HepG2 (cell line): ENCODE results near the gene RPS6KL1. TPM values are rescaled to one million over a fixed set of nuclear protein-coding genes. Genes with fewer than 3 reads are reported as not detected.

ENCODE experiments used
- DNMT3B ChIP-seq: conservative IDR thresholded peaks from 2 replicates; pipeline ENCODE4 v1.6.1; 2016; ENCODE audit warnings: missing biosample characterization, control low read depth
- GABPB1 ChIP-seq: IDR thresholded peaks from 2 replicates; pipeline ENCODE4 v1.6.1; 2016; ENCODE audit warnings: mild to moderate bottlenecking, missing genetic modification reagents, moderate library complexity, missing compliant biosample characterization
- HNRNPH1 ChIP-seq: fragments of 200-400 bp; formaldehyde crosslinking; optimal IDR thresholded peaks from 2 replicates; pipeline ENCODE3; 2017; ENCODE audit warnings: mild to moderate bottlenecking, low read depth, low read length
- KLF13 ChIP-seq: sonication (generic); formaldehyde crosslinking; IDR thresholded peaks from 2 replicates; pipeline ENCODE4 v1.4.0; 2020; ENCODE audit warnings: mild to moderate bottlenecking, missing genetic modification reagents
- NKX3-1 ChIP-seq: sonication (generic); formaldehyde crosslinking; IDR thresholded peaks from 2 replicates; pipeline ENCODE4 v1.5.0; 2020; ENCODE audit warnings: missing genetic modification reagents
- NR2F2 ChIP-seq: IDR thresholded peaks from 2 replicates; pipeline ENCODE4 v1.6.1; 2012; ENCODE audit warnings: low read depth, inconsistent platforms, borderline replicate concordance
- ZBTB38 ChIP-seq: sonication (generic); formaldehyde crosslinking; IDR thresholded peaks from 2 replicates; pipeline ENCODE4 v1.5.1; 2020; ENCODE audit warnings: mild to moderate bottlenecking, missing genetic modification reagents
- ZFY ChIP-seq: sonication (generic); formaldehyde crosslinking; IDR thresholded peaks from 2 replicates; pipeline ENCODE4 v1.4.0; 2020; ENCODE audit warnings: missing genetic modification reagents
- ZNF160 ChIP-seq: sonication (generic); formaldehyde crosslinking; IDR thresholded peaks from 2 replicates; pipeline ENCODE4 v1.8.0; 2022; ENCODE audit warnings: mild to moderate bottlenecking, inconsistent platforms, missing genetic modification reagents
- ZNF562 ChIP-seq: sonication (generic); formaldehyde crosslinking; IDR thresholded peaks from 2 replicates; pipeline ENCODE4 v1.8.0; 2022; ENCODE audit warnings: missing genetic modification reagents, borderline replicate concordance
- polyA plus RNA-seq, 8 experiments: library from polyadenylated mRNA; depleted of rRNA in 3 of 8; stranded (reverse) in 7 of 8; unstranded in 1 of 8; fragments of >200 nt; fragmentation: Illumina TruSeq in 4 of 8; extraction: Trizol in 4 of 8; gene quantifications; 2 replicates each; pipeline versions ENCODE4 v1.2.1 to v1.2.3, GENCODE V29; 2011 to 2016; ENCODE audit warnings: low read depth in 4 of 8, missing spikeins in 1 of 8, mixed read lengths in 1 of 8; ENCODE audit not compliant: insufficient read depth in 1 of 8
- total RNA-seq, 5 experiments: library from RNA; depleted of rRNA; stranded (reverse); fragments of >200 nt; fragmentation: Illumina TruSeq; extraction: Trizol; gene quantifications; 2 replicates each; pipeline ENCODE4 v1.2.3, GENCODE V29; 2016; ENCODE audit warnings: low read depth in 1 of 5
- TF ChIP-seq, protein P1 (sequence below): sonication (generic); formaldehyde crosslinking; IDR thresholded peaks from 2 replicates; pipeline ENCODE4 v1.9.0; 2021; ENCODE audit warnings: mild to moderate bottlenecking, missing genetic modification reagents
- TF ChIP-seq, protein P2 (sequence below): IDR thresholded peaks from 2 replicates; pipeline ENCODE4 v1.6.1; 2012; ENCODE audit warnings: low read length, improper control_type of control experiment
- TF ChIP-seq, protein P3 (sequence below): sonication (generic); formaldehyde crosslinking; IDR thresholded peaks from 2 replicates; pipeline ENCODE4 v1.8.1; 2023; ENCODE audit warnings: mild to moderate bottlenecking, inconsistent platforms, moderate library complexity, missing genetic modification reagents, borderline replicate concordance
- TF ChIP-seq, protein P4 (sequence below): sonication (generic); formaldehyde crosslinking; conservative IDR thresholded peaks from 2 replicates; pipeline ENCODE4 v1.8.0; 2022; ENCODE audit warnings: low read depth, missing genetic modification reagents
- TF ChIP-seq, protein P5 (sequence below): sonication (generic); formaldehyde crosslinking; IDR thresholded peaks from 2 replicates; pipeline ENCODE4 v1.8.0; 2022; ENCODE audit warnings: missing genetic modification reagents, mild to moderate bottlenecking, inconsistent platforms, borderline replicate concordance

Gene RPS6KL1
- total and polyA plus RNA-seq, 2 of the 13 experiments (the other 11 are each of a cell fraction or from before 2014, with no cell fraction given), result 6.5 to 11.5 TPM

DNA sequence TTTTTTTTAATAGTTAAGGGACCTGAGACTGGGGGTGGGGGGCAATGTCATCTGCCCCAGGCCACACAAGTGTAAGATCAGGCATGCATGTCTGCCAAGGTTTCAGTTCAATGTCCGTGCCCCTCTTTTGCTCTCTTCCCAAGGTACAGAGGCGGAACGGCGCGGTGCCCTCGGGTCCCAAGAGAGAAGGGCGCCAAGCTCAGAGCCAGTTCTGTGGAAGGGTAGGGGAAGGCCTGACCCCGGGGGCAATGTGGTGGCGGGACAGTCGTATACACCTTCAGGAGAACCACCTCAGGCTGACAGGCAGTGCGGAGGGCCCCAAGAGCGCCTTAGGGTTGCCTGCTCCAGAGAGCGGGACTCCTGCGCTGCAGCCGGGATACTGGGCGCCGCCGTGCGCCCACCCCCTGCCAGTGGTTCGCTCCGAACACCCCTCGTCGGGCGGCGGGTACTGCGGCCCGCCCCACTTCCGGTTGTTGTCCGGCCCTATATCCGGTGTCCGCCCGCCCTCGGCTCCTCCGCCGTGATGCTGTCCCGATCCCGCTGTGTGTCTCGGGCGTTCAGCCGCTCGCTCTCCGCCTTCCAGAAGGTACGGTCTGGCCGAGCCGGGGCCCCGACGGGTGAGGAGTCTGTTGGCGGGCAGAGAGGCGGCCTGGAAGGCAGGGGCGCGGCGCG, 41.5 kb downstream of the RPS6KL1 start, which contains the start of gene DLST (continued):
- TF ChIP-seq, protein P1, sequence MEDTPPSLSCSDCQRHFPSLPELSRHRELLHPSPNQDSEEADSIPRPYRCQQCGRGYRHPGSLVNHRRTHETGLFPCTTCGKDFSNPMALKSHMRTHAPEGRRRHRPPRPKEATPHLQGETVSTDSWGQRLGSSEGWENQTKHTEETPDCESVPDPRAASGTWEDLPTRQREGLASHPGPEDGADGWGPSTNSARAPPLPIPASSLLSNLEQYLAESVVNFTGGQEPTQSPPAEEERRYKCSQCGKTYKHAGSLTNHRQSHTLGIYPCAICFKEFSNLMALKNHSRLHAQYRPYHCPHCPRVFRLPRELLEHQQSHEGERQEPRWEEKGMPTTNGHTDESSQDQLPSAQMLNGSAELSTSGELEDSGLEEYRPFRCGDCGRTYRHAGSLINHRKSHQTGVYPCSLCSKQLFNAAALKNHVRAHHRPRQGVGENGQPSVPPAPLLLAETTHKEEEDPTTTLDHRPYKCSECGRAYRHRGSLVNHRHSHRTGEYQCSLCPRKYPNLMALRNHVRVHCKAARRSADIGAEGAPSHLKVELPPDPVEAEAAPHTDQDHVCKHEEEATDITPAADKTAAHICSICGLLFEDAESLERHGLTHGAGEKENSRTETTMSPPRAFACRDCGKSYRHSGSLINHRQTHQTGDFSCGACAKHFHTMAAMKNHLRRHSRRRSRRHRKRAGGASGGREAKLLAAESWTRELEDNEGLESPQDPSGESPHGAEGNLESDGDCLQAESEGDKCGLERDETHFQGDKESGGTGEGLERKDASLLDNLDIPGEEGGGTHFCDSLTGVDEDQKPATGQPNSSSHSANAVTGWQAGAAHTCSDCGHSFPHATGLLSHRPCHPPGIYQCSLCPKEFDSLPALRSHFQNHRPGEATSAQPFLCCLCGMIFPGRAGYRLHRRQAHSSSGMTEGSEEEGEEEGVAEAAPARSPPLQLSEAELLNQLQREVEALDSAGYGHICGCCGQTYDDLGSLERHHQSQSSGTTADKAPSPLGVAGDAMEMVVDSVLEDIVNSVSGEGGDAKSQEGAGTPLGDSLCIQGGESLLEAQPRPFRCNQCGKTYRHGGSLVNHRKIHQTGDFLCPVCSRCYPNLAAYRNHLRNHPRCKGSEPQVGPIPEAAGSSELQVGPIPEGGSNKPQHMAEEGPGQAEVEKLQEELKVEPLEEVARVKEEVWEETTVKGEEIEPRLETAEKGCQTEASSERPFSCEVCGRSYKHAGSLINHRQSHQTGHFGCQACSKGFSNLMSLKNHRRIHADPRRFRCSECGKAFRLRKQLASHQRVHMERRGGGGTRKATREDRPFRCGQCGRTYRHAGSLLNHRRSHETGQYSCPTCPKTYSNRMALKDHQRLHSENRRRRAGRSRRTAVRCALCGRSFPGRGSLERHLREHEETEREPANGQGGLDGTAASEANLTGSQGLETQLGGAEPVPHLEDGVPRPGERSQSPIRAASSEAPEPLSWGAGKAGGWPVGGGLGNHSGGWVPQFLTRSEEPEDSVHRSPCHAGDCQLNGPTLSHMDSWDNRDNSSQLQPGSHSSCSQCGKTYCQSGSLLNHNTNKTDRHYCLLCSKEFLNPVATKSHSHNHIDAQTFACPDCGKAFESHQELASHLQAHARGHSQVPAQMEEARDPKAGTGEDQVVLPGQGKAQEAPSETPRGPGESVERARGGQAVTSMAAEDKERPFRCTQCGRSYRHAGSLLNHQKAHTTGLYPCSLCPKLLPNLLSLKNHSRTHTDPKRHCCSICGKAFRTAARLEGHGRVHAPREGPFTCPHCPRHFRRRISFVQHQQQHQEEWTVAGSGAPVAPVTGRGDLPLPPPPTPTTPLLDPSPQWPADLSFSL (CRISPR knock-in tag), result no peak
- TF ChIP-seq ZFY (CRISPR knock-in tag) (peak; percentile 94), HNRNPH1 (no peak), ZBTB38 (peak; percentile 51; the same call in 1 of the 2 replicates), NKX3-1 (CRISPR knock-in tag) (no peak), ZNF160 (CRISPR knock-in tag) (no peak), KLF13 (0 out of 2 replicates have a peak, but pooled peaks have one; percentile 49), GABPB1 (CRISPR knock-in tag) (peak; percentile 99), ZNF562 (CRISPR knock-in tag) (no peak), DNMT3B (CRISPR knock-in tag) (no peak; the same call in 1 of the 2 replicates), NR2F2 (peak; percentile 25; the same call in 1 of the 2 replicates)
- TF ChIP-seq, protein P2, sequence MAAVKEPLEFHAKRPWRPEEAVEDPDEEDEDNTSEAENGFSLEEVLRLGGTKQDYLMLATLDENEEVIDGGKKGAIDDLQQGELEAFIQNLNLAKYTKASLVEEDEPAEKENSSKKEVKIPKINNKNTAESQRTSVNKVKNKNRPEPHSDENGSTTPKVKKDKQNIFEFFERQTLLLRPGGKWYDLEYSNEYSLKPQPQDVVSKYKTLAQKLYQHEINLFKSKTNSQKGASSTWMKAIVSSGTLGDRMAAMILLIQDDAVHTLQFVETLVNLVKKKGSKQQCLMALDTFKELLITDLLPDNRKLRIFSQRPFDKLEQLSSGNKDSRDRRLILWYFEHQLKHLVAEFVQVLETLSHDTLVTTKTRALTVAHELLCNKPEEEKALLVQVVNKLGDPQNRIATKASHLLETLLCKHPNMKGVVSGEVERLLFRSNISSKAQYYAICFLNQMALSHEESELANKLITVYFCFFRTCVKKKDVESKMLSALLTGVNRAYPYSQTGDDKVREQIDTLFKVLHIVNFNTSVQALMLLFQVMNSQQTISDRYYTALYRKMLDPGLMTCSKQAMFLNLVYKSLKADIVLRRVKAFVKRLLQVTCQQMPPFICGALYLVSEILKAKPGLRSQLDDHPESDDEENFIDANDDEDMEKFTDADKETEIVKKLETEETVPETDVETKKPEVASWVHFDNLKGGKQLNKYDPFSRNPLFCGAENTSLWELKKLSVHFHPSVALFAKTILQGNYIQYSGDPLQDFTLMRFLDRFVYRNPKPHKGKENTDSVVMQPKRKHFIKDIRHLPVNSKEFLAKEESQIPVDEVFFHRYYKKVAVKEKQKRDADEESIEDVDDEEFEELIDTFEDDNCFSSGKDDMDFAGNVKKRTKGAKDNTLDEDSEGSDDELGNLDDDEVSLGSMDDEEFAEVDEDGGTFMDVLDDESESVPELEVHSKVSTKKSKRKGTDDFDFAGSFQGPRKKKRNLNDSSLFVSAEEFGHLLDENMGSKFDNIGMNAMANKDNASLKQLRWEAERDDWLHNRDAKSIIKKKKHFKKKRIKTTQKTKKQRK, result no peak
- TF ChIP-seq, protein P3, sequence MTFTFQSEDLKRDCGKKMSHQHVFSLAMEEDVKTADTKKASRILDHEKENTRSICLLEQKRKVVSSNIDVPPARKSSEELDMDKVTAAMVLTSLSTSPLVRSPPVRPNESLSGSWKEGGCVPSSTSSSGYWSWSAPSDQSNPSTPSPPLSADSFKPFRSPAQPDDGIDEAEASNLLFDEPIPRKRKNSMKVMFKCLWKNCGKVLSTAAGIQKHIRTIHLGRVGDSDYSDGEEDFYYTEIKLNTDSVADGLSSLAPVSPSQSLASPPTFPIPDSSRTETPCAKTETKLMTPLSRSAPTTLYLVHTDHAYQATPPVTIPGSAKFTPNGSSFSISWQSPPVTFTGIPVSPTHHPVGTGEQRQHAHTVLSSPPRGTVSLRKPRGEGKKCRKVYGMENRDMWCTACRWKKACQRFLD (CRISPR knock-in tag), result no peak
- TF ChIP-seq, protein P4, sequence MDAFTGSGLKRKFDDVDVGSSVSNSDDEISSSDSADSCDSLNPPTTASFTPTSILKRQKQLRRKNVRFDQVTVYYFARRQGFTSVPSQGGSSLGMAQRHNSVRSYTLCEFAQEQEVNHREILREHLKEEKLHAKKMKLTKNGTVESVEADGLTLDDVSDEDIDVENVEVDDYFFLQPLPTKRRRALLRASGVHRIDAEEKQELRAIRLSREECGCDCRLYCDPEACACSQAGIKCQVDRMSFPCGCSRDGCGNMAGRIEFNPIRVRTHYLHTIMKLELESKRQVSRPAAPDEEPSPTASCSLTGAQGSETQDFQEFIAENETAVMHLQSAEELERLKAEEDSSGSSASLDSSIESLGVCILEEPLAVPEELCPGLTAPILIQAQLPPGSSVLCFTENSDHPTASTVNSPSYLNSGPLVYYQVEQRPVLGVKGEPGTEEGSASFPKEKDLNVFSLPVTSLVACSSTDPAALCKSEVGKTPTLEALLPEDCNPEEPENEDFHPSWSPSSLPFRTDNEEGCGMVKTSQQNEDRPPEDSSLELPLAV (CRISPR knock-in tag), result peak; percentile 71; the same call in 1 of the 2 replicates
- TF ChIP-seq, protein P5, sequence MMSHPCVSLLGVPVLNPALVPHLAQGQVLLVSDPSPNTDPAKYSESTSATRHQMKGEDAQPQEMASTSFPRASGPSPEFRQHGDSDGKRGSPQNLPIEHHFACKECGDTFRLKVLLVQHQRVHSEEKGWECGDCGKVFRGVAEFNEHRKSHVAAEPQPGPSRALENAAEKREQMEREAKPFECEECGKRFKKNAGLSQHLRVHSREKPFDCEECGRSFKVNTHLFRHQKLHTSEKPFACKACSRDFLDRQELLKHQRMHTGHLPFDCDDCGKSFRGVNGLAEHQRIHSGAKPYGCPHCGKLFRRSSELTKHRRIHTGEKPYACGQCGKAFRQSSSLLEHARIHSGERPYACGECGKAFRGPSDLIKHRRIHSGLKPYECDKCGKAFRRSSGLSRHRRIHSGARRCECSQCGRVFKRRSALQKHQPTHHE, result no peak
